Fibroblast of peridontal ligament (primary cell): ENCODE data around the gene ATG14.
"Not testable (repeated sequence)": the region's sequence is repeated elsewhere in the genome, so short reads cannot be mapped to it uniquely, and the experiment has no call there.

Experiments used
- DNase-seq: peaks from one replicate; pipeline ENCODE4 v3.0.0-alpha.2; 2010; ENCODE audit errors: extremely low read depth

ATG14 gene

DNA sequence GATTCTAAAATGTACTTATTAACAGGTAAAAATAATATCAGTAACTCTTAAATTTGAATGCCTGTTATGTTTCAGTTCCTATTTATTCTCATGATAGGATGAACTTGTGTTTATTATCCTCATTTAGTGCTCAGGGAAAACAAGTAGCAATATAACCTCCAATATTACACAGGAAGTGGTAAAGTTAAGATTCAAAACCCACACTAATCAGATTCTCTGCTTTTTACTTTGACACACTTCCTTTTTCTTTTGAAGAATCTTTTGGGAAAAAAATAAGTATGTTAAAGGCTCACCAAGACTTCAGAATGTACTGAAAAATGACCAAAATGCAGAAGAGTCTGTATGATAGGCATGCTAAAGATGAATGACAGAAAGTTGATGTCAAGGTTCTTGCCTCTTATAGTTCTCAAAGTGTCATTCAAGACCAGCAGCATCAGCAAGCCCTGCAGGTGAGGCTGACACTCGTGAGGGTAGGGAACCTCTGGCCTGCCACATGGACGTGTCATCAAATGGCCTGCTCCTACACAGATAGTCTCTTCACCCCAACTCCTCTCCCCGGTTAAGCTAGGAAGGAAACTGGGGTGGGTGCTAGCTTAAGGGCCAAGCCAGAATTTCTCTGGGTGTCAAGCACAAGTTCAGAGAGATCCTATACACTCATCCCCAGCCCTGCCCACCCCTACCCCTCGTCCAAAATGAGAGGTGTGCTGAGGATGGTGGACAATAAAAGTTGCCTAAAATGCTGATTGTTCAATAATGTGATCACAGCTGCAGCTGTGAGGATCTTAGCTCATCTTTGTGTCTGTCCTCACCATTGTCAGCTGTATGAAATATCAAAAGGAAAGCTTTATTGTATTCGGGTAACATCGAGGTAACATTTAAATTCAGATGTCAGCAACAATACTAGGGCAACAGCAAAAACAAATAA is 22.5 kb upstream of the ATG14 start:
- DNase-seq, result no peak

GRCh38 chr14:55432628-55433027 is 21.0 kb upstream of the ATG14 start:
- no peak for DNase-seq

GRCh38 chr14:55430024-55430690 is 18.5 kb upstream of the ATG14 start:
- DNase-seq, result peak; percentile 88

DNA sequence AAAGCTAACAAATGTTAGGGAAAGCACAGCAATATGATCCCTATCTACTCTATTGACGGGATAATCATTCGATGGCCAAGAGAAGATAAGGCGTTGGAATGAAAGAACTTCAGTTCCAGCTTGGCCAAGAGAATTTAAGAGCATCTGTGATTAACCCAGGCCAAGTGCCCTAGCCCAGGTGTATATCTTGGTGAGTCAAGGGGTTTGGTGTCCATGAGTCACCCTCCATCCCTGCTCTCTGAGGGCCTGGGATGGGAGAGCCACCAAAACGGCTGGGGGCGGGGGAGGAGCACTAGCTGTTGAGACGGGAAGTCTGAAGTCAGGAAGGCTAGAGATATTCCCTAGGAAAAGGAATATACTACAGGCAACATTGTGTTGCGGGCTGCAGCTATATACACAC is 15.8 kb upstream of the ATG14 start:
- DNase-seq, result no peak

DNA sequence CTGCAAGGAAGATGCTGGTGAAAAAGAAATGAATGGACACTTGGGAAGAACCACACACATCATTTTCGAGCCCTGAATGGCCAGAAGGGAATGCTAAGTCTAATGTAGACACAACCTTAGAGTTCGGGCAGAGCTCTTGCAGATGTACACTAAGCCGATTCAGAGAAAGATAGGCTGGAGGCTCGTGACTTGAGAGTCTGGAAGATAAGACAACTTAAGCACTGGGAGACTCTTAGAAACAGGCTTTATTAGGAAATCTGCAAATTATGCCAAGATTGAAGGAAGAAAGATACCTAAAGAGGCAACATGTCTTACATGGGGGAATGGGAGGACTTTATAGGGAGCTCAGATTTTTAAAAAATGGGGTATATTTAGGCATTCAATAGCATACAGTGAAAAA is 15.3 kb upstream of the ATG14 start:
- no peak for DNase-seq

- DNase-seq, result no peak
Measured at GRCh38 chr14:55425091-55425490, 13.5 kb upstream of the ATG14 start.

GRCh38 chr14:55423969-55424368 is 12.3 kb upstream of the ATG14 start:
- no peak for DNase-seq

DNA sequence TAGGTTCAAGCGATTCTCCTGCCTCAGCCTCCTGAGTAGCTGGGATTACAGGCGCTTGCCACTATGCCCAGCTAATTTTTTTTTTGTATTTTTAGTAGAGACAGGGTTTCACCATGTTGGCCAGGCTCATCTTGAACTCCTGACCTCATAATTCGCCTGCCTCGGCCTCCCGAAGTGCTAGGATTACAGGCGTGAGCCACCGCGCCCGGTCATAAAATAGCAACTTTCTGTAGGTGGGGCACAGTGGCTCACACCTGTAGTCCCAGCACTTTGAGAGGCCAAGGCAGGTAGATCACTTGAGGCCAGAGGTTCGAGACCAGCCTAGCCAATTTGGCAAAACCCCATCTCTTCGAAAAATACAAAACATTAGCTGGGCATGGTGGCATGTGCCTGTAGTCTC is 10.7 kb upstream of the ATG14 start:
- not testable (repeated sequence) for DNase-seq

GRCh38 chr14:55419663-55420062 is 8.0 kb upstream of the ATG14 start:
- DNase-seq, result no peak

- DNase-seq, result no peak
Measured at GRCh38 chr14:55418411-55418810, 6.8 kb upstream of the ATG14 start.

- no peak for DNase-seq
Measured at GRCh38 chr14:55417955-55418354, 6.3 kb upstream of the ATG14 start.

DNA sequence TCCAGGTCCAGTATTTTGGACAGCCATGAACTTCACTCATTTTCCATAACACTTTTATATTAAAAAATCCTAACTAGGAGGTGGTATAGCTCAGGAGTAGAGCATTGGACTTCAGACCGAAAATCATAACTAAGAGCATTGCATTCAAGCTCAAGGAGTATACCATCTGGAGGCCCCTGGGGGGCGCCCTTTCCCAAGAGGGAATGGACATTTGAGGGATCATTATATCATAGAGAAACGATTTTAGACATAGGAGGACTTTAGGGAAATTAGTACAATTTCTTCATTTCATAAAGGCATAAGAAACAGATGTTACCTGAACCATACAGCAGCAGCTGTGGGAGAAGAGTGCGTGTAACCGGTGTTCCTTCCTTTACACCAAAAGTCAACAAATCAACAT is 5.2 kb upstream of the ATG14 start:
- peak; percentile 20 for DNase-seq

DNA sequence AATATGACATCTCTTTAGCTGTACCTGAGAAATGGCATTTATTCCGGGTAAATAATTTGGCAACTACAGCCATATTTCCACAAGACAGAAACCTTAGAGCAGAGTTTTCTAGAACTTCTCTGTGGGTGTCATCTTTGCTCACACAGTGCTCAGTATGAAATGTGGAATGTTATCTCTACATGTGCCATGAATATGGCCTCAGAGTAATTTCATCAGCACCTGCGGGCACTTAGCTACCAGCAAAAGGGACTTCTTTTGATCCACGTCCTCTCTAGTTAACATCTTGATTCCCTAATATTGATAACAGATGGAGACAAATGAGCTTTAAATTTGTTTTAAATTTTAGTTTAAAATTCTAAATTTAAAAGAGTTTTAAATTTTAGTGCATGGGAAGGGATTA is 2.9 kb upstream of the ATG14 start:
- no peak for DNase-seq

- DNase-seq, result no peak
Measured at GRCh38 chr14:55412676-55413075, 1.0 kb upstream of the ATG14 start.

GRCh38 chr14:55410876-55411275 is 754 bp downstream of the ATG14 start:
- peak; percentile 13 for DNase-seq

DNA sequence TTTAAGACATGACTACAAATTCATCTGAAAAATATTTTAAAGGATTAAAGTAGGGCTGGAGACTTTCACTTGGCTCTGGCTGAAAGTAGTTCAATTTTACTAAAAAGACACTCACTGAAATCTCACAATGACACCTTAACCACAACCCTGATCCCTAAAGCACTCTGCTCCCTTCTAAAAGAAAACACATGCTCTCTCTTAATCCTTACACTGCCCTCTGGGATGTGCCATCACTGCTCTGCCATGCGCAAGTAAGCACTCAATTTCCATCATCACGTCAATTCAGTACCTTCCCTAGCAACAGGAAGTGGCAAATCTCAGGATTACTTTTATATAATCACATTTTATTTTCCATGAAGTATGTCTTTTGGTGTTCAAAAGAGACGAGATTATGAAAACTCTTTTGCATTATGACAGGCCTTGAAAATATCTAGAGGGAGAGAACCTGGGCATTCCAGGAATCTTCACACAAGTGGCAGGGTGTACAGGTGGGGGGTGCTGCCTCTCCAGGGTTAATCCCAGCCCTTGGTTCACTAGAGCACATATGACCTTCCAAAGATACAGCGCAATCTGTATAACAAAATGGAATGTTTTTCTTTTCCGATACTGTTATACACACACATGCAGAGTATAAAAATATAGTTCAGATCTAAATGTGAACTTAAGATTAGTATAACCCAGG is 7.3 kb downstream of the ATG14 start:
- DNase-seq, result no peak

- no peak for DNase-seq
Measured at GRCh38 chr14:55401751-55402150, 9.9 kb downstream of the ATG14 start.

DNA sequence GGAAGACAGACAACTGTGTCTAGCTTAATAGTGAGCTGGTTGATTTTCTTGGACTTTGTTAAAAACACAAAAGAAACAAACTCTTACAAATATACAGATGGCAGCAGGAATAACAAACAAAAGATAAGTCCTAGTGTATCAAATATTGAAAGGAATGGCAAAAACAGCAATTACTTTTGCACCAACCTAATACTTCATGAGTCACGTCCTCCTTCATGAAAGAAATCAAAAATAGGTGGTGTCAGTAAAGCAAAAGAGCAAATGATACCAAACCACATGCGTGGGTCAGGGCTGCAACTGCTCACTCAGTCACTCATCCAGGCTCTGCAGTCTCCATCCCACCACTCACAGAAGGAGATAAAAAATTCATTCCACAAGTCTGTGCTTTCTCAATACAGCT is 11.8 kb downstream of the ATG14 start:
- no peak for DNase-seq

GRCh38 chr14:55399183-55399582 is 12.4 kb downstream of the ATG14 start:
- DNase-seq, result no peak

GRCh38 chr14:55398679-55399078 is 13.0 kb downstream of the ATG14 start:
- peak; percentile 96 for DNase-seq

DNA sequence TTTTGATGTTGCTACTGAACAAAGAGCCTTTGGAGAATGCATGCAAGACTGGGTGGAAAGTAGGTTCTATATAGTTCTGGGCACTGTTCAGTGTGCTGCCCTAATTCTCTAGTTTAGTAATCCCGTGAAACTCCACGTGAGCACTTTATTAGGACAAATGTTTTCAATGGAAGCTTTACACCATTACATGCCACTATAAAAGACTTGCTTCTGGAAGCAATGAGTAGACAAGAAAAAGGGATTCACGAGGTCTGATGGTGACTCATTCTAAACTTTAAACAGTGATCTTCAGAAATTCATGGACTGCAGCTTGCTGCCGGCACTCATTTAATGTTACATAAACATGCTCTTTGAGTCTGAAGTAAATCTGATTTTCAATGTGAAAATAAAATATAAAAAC is 22.3 kb downstream of the ATG14 start:
- peak; percentile 91 for DNase-seq

GRCh38 chr14:55388160-55388559 is 23.5 kb downstream of the ATG14 start:
- no peak for DNase-seq

GRCh38 chr14:55387121-55387520 is 24.5 kb downstream of the ATG14 start:
- no peak for DNase-seq
